IMR-90 (cell line): ENCODE results near the gene ETFRF1. TPM values are rescaled to one million over a fixed set of nuclear protein-coding genes. Genes with fewer than 3 reads are reported as not detected.

ENCODE experiments used
- ATAC-seq: fragments of 200-7000 bp; cut with Tn5 transposase; 2 replicates; pipeline ENCODE4 v1.9.1; 2020; ENCODE audit warnings: low read depth, mild to moderate bottlenecking, moderate library complexity
- BruUV-seq: library from RNA; stranded (reverse); fragments of 400-500 nt; replicated peaks from 2 replicates; lab custom pipeline; 2021; lab: Mats Ljungman, UMichigan
- CTCF ChIA-PET: fragments of 300-600 bp; formaldehyde crosslinking; extraction: SDS; loops from one replicate; lab custom pipeline; 2021; ENCODE audit warnings: antibody characterized with exemption; lab: Yijun Ruan, JAX
- POLR2A ChIA-PET: fragments of 300-600 bp; sonication (Branson Sonifier 250); formaldehyde crosslinking; loops from one replicate; lab custom pipeline; 2022; ENCODE audit warnings: antibody characterized with exemption; ENCODE audit not compliant: unreplicated experiment; lab: Charles Lee
- DNase-seq: peaks from one replicate; pipeline ENCODE4 v3.0.0; 2013
- H2AFZ ChIP-seq: replicated peaks from 2 replicates; pipeline ENCODE3; 2013; ENCODE audit warnings: low read length, mild to moderate bottlenecking; ENCODE audit not compliant: poor library complexity
- H2AK5ac ChIP-seq: 2 replicates; pipeline ENCODE4 v1.6.1; 2013; ENCODE audit warnings: low read depth, low read length, inconsistent platforms
- H2AK9ac ChIP-seq: replicated peaks from 2 replicates; pipeline ENCODE3; 2013; ENCODE audit warnings: mild to moderate bottlenecking, low read depth, low read length, moderate library complexity; ENCODE audit not compliant: poor library complexity
- H2BK120ac ChIP-seq: 2 replicates; pipeline ENCODE4 v1.6.1; 2013; ENCODE audit warnings: low read depth, low read length, inconsistent platforms
- H2BK15ac ChIP-seq: 3 replicates; pipeline ENCODE4 v1.6.1; 2013; ENCODE audit warnings: low read depth, low read length, inconsistent platforms
- H2BK20ac ChIP-seq: 2 replicates; pipeline ENCODE4 v1.6.1; 2013; ENCODE audit warnings: low read depth, mild to moderate bottlenecking, inconsistent platforms, low read length, moderate library complexity
- H2BK5ac ChIP-seq: 2 replicates; pipeline ENCODE4 v1.6.1; 2013; ENCODE audit warnings: mild to moderate bottlenecking, low read depth, low read length, inconsistent platforms; ENCODE audit not compliant: poor library complexity, severe bottlenecking
- H3K14ac ChIP-seq: replicated peaks from 2 replicates; pipeline ENCODE4 v1.6.1; 2013; ENCODE audit warnings: low read depth, low read length, inconsistent platforms
- H3K18ac ChIP-seq: 2 replicates; pipeline ENCODE4 v1.6.1; 2013; ENCODE audit warnings: low read depth, low read length, control low read depth
- H3K23ac ChIP-seq: 2 replicates; pipeline ENCODE4 v1.6.1; 2013; ENCODE audit warnings: low read depth, low read length, inconsistent platforms
- H3K27ac ChIP-seq: 2 replicates; pipeline ENCODE4 v1.5.1; 2013; ENCODE audit warnings: mild to moderate bottlenecking, control low read depth, low read length; ENCODE audit not compliant: insufficient read depth
- H3K27me3 ChIP-seq: 2 replicates; pipeline ENCODE4 v1.6.1; 2013; ENCODE audit warnings: low read length; ENCODE audit not compliant: control insufficient read depth, insufficient read depth
- H3K36me3 ChIP-seq: 2 replicates; pipeline ENCODE4 v1.6.1; 2013; ENCODE audit warnings: low read length, mixed read lengths; ENCODE audit not compliant: control insufficient read depth, insufficient read depth
- H3K4ac ChIP-seq: 2 replicates; pipeline ENCODE4 v1.6.1; 2013; ENCODE audit warnings: low read depth, low read length, inconsistent platforms
- H3K4me1 ChIP-seq: 2 replicates; pipeline ENCODE4 v1.6.1; 2013; ENCODE audit warnings: low read length, mixed read lengths; ENCODE audit not compliant: control insufficient read depth, insufficient read depth
- H3K4me2 ChIP-seq: 2 replicates; pipeline ENCODE4 v1.6.1; 2013; ENCODE audit warnings: low read depth, mild to moderate bottlenecking, control low read depth, low read length, moderate library complexity
- H3K4me3 ChIP-seq: 2 replicates; pipeline ENCODE4 v1.5.1; 2013; ENCODE audit warnings: low read depth, mild to moderate bottlenecking, control low read depth, low read length, moderate library complexity; ENCODE audit not compliant: insufficient read depth
- H3K56ac ChIP-seq: 2 replicates; pipeline ENCODE4 v1.6.1; 2013; ENCODE audit warnings: low read length, inconsistent platforms; ENCODE audit not compliant: insufficient read depth; ENCODE audit errors: extremely low read depth
- H3K79me1 ChIP-seq, 2 experiments: 2 replicates each; pipeline ENCODE4 v1.6.1; 2013; ENCODE audit warnings: low read length in 2 of 2, inconsistent platforms in 1 of 2, low read depth in 1 of 2
- H3K9ac ChIP-seq: 2 replicates; pipeline ENCODE4 v1.6.1; 2013; ENCODE audit warnings: low read depth, low read length, control low read depth
- H3K9me1 ChIP-seq: 2 replicates; pipeline ENCODE4 v1.6.1; 2013; ENCODE audit warnings: low read length, inconsistent platforms; ENCODE audit not compliant: insufficient read depth
- H3K9me3 ChIP-seq: 2 replicates; pipeline ENCODE4 v1.6.1; 2013; ENCODE audit warnings: low read length; ENCODE audit not compliant: control insufficient read depth, insufficient read depth
- H4K20me1 ChIP-seq: 2 replicates; pipeline ENCODE4 v1.6.1; 2013; ENCODE audit warnings: low read length, inconsistent platforms; ENCODE audit not compliant: insufficient read depth
- H4K5ac ChIP-seq: 2 replicates; pipeline ENCODE4 v1.6.1; 2013; ENCODE audit warnings: mild to moderate bottlenecking, low read depth, low read length, control low read depth
- H4K8ac ChIP-seq, 2 experiments: 2 replicates each; pipeline ENCODE4 v1.6.1; 2013; ENCODE audit warnings: low read depth in 2 of 2, low read length in 2 of 2, control low read depth in 1 of 2, inconsistent platforms in 1 of 2
- H4K91ac ChIP-seq: 2 replicates; pipeline ENCODE4 v1.6.1; 2013; ENCODE audit warnings: low read depth, low read length, inconsistent platforms; ENCODE audit not compliant: insufficient read depth
- CEBPB ChIP-seq: IDR thresholded peaks from 2 replicates; pipeline ENCODE4 v1.6.1; 2012; ENCODE audit warnings: low read depth, low read length, improper control_type of control experiment
- FOS ChIP-seq: fragments of 150-350 bp; IDR thresholded peaks from 2 replicates; pipeline ENCODE4 v1.6.1; 2016; ENCODE audit warnings: low read depth, low read length
- RCOR1 ChIP-seq: IDR thresholded peaks from 2 replicates; pipeline ENCODE4 v1.6.1; 2012; ENCODE audit warnings: mild to moderate bottlenecking, low read length, improper control_type of control experiment; ENCODE audit not compliant: insufficient replicate concordance
- RFX5 ChIP-seq: IDR thresholded peaks from 2 replicates; pipeline ENCODE4 v1.8.0; 2012; ENCODE audit warnings: low read depth, mild to moderate bottlenecking, low read length, moderate library complexity
- WGBS, 2 experiments: methylation state at CpG; one replicate each; pipeline versions ENCODE4 v1.1.5 to v1.1.7; 2013; ENCODE audit warnings: missing lambda C conversion rate in 2 of 2; ENCODE audit not compliant: insufficient read length in 1 of 2; ENCODE audit errors: extremely low coverage in 2 of 2; 5-methylcytosine and 5-hydroxymethylcytosine counted together
- dilution Hi-C: fragments of 300-500 bp; cut with HindIII; formaldehyde crosslinking; loops from one replicate; pipeline ENCODE4 v1.14.3; 2018; ENCODE audit warnings: low sequenced_read_pairs; ENCODE audit not compliant: unreplicated experiment
- in situ Hi-C: fragments of 300-500 bp; cut with MboI; formaldehyde crosslinking; loops from 3 replicates; pipeline ENCODE4 v1.14.3; 2019; ENCODE audit warnings: low sequenced_read_pairs, inconsistent platforms, mixed read lengths
- intact Hi-C: fragments of 100-400 bp; cut with micrococcal nuclease; formaldehyde crosslinking; loops from 2 replicates; pipeline ENCODE4 v1.10.0; 2022
- polyA plus RNA-seq, 3 experiments: library from polyadenylated mRNA; depleted of rRNA; stranded (reverse); fragments of >200 nt; gene quantifications; 2 replicates each; pipeline ENCODE4 v1.2.3, GENCODE V29; 2012; ENCODE audit warnings: low replicate concordance in 1 of 3
- total RNA-seq: library from RNA; depleted of rRNA; stranded (reverse); fragments of >200 nt; gene quantifications from 2 replicates; pipeline ENCODE4 v1.2.3, GENCODE V29; 2012

Gene ETFRF1
- total and polyA plus RNA-seq, 2 of the 4 experiments (the other 2 are of a cell fraction), result 8.6 to 14.4 TPM

GRCh38 chr12:25194722-25195055 lies 348 bp upstream of the ETFRF1 start:
- in situ Hi-C loops (no loop called here), dilution Hi-C loops (no loop called here)

More at GRCh38 chr12:25194722-25195055, 348 bp upstream of the ETFRF1 start:
- DNase-seq, result no peak
- H3K14ac ChIP-seq, result no peak overlapping the region
- no peaks in the 10 kb centered on the region for H4K20me1 ChIP-seq
- no peak overlapping the region for H2BK5ac ChIP-seq
- peak overlapping the region; percentile 42; the same call in 1 of the 3 replicates for H2BK15ac ChIP-seq
- BruUV-seq, result no TSS peak
- H3K27me3 ChIP-seq, result no peaks in the 10 kb centered on the region
- no peak overlapping the region for H4K5ac ChIP-seq
- intact Hi-C loops, result no loop called here
- peak overlapping the region; percentile 87 for H2AFZ ChIP-seq
- no peak overlapping the region for H4K91ac ChIP-seq
- peaks cover 0 to 30% of the 10 kb centered on the region in 2 experiments; a peak in 3 of 4 replicates for H3K79me1 ChIP-seq
- H3K4me3 ChIP-seq, result peak overlapping the region; percentile 74
- H3K9me3 ChIP-seq, result no peaks in the 10 kb centered on the region
- H3K36me3 ChIP-seq, result no peaks in the 10 kb centered on the region
- no peak overlapping the region for H2AK9ac ChIP-seq
- 0 out of 2 replicates have a peak overlapping the region, but pooled peaks have one; percentile 12 for H3K9ac ChIP-seq
- ATAC-seq, result no peak
- H3K9me1 ChIP-seq, result 0 out of 2 replicates have a peak, but pooled peaks cover 3% of the 10 kb centered on the region
- TF ChIP-seq RCOR1 (peak; percentile 26), CEBPB (no peak), FOS (no peak), RFX5 (no peak)
- no peak overlapping the region for H3K27ac ChIP-seq
- POLR2A ChIA-PET, result no interaction called here
- no CpG with 5 or more reads among the region's 11 CpGs for WGBS, 2 experiments
- no peak overlapping the region; a peak in 2 of 4 replicates for H4K8ac ChIP-seq
- peak overlapping the region; percentile 88 for H3K4me2 ChIP-seq
- no peak overlapping the region for H3K56ac ChIP-seq
- H2BK20ac ChIP-seq, result no peak overlapping the region
- H3K4me1 ChIP-seq, result peaks cover 3% of the 10 kb centered on the region; the same call in 1 of the 2 replicates
- no peak overlapping the region for H2AK5ac ChIP-seq
- no peak overlapping the region for H3K18ac ChIP-seq
- H2BK120ac ChIP-seq, result no peak overlapping the region
- H3K23ac ChIP-seq, result no peak overlapping the region
- H3K4ac ChIP-seq, result no peak overlapping the region
- CTCF ChIA-PET, result no interaction called here
